Karpas-422 (cell line): ENCODE results near the gene CHIC1. TPM values are rescaled to one million over a fixed set of nuclear protein-coding genes. Genes with fewer than 3 reads are reported as not detected.
"Not testable (repeated sequence)": the region's sequence is repeated elsewhere in the genome, so short reads cannot be mapped to it uniquely, and the experiment has no call there.

ENCODE experiments used
- DNase-seq: peaks from one replicate; pipeline ENCODE4 v3.0.0-alpha.2; 2015
- H2AFZ ChIP-seq: fragments of 200-600 bp; sonication (generic); 2 replicates; pipeline ENCODE4 v1.6.1; 2014; ENCODE audit warnings: antibody characterized with exemption, low read length, mixed read lengths
- H3K27ac ChIP-seq: fragments of 200-600 bp; sonication (generic); 2 replicates; pipeline ENCODE4 v1.5.1; 2014; ENCODE audit warnings: mild to moderate bottlenecking, low read length, moderate library complexity
- H3K27me3 ChIP-seq: fragments of 200-600 bp; sonication (generic); 2 replicates; pipeline ENCODE4 v1.6.1; 2014; ENCODE audit warnings: low read length, mixed read lengths
- H3K36me3 ChIP-seq: fragments of 200-600 bp; sonication (generic); 2 replicates; pipeline ENCODE4 v1.6.1; 2014; ENCODE audit warnings: low read length, mixed read lengths; ENCODE audit not compliant: insufficient read depth
- H3K4me1 ChIP-seq: fragments of 200-600 bp; sonication (generic); 2 replicates; pipeline ENCODE4 v1.6.1; 2014; ENCODE audit warnings: mild to moderate bottlenecking, low read length, mixed read lengths
- H3K4me2 ChIP-seq: fragments of 200-600 bp; sonication (generic); 2 replicates; pipeline ENCODE4 v1.6.1; 2014; ENCODE audit warnings: low read length, low read depth, mild to moderate bottlenecking; ENCODE audit not compliant: poor library complexity, severe bottlenecking
- H3K4me3 ChIP-seq: fragments of 200-600 bp; sonication (generic); 2 replicates; pipeline ENCODE4 v1.5.1; 2014; ENCODE audit warnings: mild to moderate bottlenecking, antibody characterized with exemption, low read length, mixed read lengths
- H3K79me2 ChIP-seq: fragments of 200-600 bp; sonication (generic); 2 replicates; pipeline ENCODE4 v1.6.1; 2014; ENCODE audit warnings: mild to moderate bottlenecking, low read length, mixed read lengths
- H3K9ac ChIP-seq: fragments of 200-600 bp; sonication (generic); 2 replicates; pipeline ENCODE4 v1.6.0; 2014; ENCODE audit warnings: low read length
- H3K9me2 ChIP-seq: fragments of 200-600 bp; sonication (generic), shearing (Covaris generic); replicated peaks from 2 replicates; pipeline ENCODE4 v1.6.0; 2014; ENCODE audit warnings: mild to moderate bottlenecking, low read length, moderate library complexity; ENCODE audit not compliant: insufficient read depth
- H3K9me3 ChIP-seq: fragments of 300-700, 200-600 bp; sonication (generic); 2 replicates; pipeline ENCODE4 v1.6.1; 2014; ENCODE audit warnings: low read length, mixed read lengths
- H4K20me1 ChIP-seq: fragments of 200-600 bp; sonication (generic); 2 replicates; pipeline ENCODE4 v1.6.1; 2014; ENCODE audit warnings: mild to moderate bottlenecking, antibody characterized with exemption, low read length, low read depth; ENCODE audit not compliant: insufficient read depth
- total RNA-seq: library from RNA; depleted of rRNA; stranded (reverse); fragments of >200 nt; shearing (Covaris generic); gene quantifications from 2 replicates; pipeline ENCODE4 v1.2.3, GENCODE V29; 2014; ENCODE audit warnings: low replicate concordance

The CHIC1 gene
- total RNA-seq, 1 experiment from 2014 or later: 23.7 TPM

DNA sequence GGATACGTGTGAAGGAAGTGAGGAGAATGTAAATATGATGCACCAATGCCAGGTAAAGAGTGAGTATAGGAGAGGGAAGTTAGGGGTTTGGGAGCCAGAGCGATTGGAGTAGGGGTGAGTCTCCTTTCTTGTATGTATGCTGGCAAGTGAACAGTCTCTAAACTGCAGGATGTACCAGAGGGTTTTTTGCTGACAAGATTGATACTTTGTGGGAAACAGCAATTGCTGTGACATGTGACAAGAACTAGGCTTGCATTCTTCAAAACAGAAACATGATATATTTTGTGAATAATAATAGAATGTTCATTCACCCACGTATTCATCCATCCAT is 706 bp downstream of the CHIC1 start:
- no peak for DNase-seq
- Histone ChIP-seq H3K4me1 (peaks cover 32% of the 10 kb centered on the region), H3K9me3 (no peaks in the 10 kb centered on the region), H3K9me2 (no peaks in the 10 kb centered on the region), H3K9ac (peak overlapping the region; percentile 79), H3K36me3 (no peaks in the 10 kb centered on the region), H4K20me1 (no peaks in the 10 kb centered on the region), H3K27me3 (no peaks in the 10 kb centered on the region), H3K27ac (peak overlapping the region; percentile 80), H3K4me3 (peak overlapping the region; percentile 67), H2AFZ (0 out of 2 replicates have a peak overlapping the region, but pooled peaks have one; percentile 32), H3K79me2 (peaks cover 49% of the 10 kb centered on the region), H3K4me2 (peak overlapping the region; percentile 66)

- H3K4me1 ChIP-seq: peaks cover 18% of the 10 kb centered on the region
- H3K4me2 ChIP-seq: no peak overlapping the region
- no peaks in the 10 kb centered on the region for H3K9me2 ChIP-seq
Observed at GRCh38 chrX:73577361-73577760, 14.4 kb downstream of the CHIC1 start.

GRCh38 chrX:73581002-73581628 is 18.1 kb downstream of the CHIC1 start:
- Histone ChIP-seq H3K27ac (0 out of 2 replicates have a peak overlapping the region, but pooled peaks have one; percentile 9), H3K9ac (0 out of 2 replicates have a peak overlapping the region, but pooled peaks have one; percentile 8), H3K9me2 (no peaks in the 10 kb centered on the region), H3K36me3 (0 out of 2 replicates have a peak, but pooled peaks cover 3% of the 10 kb centered on the region), H3K79me2 (peaks cover 40% of the 10 kb centered on the region), H3K4me1 (peaks cover 18% of the 10 kb centered on the region), H3K4me3 (no peak overlapping the region), H2AFZ (no peak overlapping the region), H3K27me3 (no peaks in the 10 kb centered on the region), H3K9me3 (no peaks in the 10 kb centered on the region), H4K20me1 (no peaks in the 10 kb centered on the region), H3K4me2 (peak overlapping the region; percentile 28)
- DNase-seq: no peak

More at GRCh38 chrX:73577361-73577760, 14.4 kb downstream of the CHIC1 start:
- peaks cover 62% of the 10 kb centered on the region for H3K79me2 ChIP-seq
- no peaks in the 10 kb centered on the region for H3K9me3 ChIP-seq
- no peaks in the 10 kb centered on the region for H4K20me1 ChIP-seq
- H3K9ac ChIP-seq: no peak overlapping the region
- no peaks in the 10 kb centered on the region for H3K27me3 ChIP-seq
- H2AFZ ChIP-seq: no peak overlapping the region
- H3K27ac ChIP-seq: no peak overlapping the region
- no peak for DNase-seq
- no peaks in the 10 kb centered on the region for H3K36me3 ChIP-seq
- no peak overlapping the region for H3K4me3 ChIP-seq

GRCh38 chrX:73597758-73598157 is 34.8 kb downstream of the CHIC1 start:
- not testable (repeated sequence) for H3K27ac ChIP-seq, H3K4me2 ChIP-seq, H3K9me3 ChIP-seq, H3K36me3 ChIP-seq, H3K9ac ChIP-seq, DNase-seq, H3K4me1 ChIP-seq, H3K4me3 ChIP-seq, H4K20me1 ChIP-seq, H2AFZ ChIP-seq, H3K9me2 ChIP-seq, H3K27me3 ChIP-seq
- H3K79me2 ChIP-seq: peaks cover 27% of the 10 kb centered on the region

- Histone ChIP-seq H4K20me1 (no peaks in the 10 kb centered on the region), H3K4me2 (no peak overlapping the region), H3K4me3 (no peak overlapping the region), H3K9ac (no peak overlapping the region), H3K79me2 (peaks cover 45% of the 10 kb centered on the region), H3K27ac (no peak overlapping the region), H3K36me3 (peaks cover 3% of the 10 kb centered on the region; the same call in 1 of the 2 replicates), H3K9me3 (peaks cover 19% of the 10 kb centered on the region), H3K4me1 (no peaks in the 10 kb centered on the region), H3K27me3 (no peaks in the 10 kb centered on the region), H2AFZ (no peak overlapping the region), H3K9me2 (no peaks in the 10 kb centered on the region)
- DNase-seq: peak; percentile 15
Observed at GRCh38 chrX:73615022-73615421, 52.0 kb downstream of the CHIC1 start.

DNA sequence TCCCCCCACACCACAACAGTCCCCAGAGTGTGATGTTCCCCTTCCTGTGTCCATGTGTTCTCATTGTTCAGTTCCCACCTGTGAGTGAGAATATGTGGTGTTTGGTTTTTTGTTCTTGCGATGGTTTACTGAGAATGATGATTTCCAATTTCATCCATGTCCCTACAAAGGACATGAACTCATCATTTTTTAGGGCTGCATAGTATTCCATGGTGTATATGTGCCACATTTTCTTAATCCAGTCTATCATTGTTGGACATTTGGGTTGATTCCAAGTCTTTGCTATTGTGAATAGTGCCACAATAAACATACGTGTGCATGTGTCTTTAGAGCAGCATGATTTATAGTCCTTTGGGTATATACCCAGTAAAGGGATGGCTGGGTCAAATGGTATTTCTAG is 78.7 kb downstream of the CHIC1 start:
- H3K79me2 ChIP-seq: peaks cover 14% of the 10 kb centered on the region; the same call in 1 of the 2 replicates
- DNase-seq, H3K4me1 ChIP-seq, H3K4me2 ChIP-seq, H3K4me3 ChIP-seq, H3K27ac ChIP-seq, H3K36me3 ChIP-seq, H3K9ac ChIP-seq, H2AFZ ChIP-seq, H4K20me1 ChIP-seq, H3K27me3 ChIP-seq, H3K9me2 ChIP-seq: not testable (repeated sequence)
- peaks cover 14% of the 10 kb centered on the region for H3K9me3 ChIP-seq

- Histone ChIP-seq H4K20me1 (no peaks in the 10 kb centered on the region), H3K4me3 (no peak overlapping the region), H3K9ac (no peak overlapping the region), H2AFZ (no peak overlapping the region), H3K4me1 (peaks cover 8% of the 10 kb centered on the region), H3K4me2 (no peak overlapping the region), H3K27ac (no peak overlapping the region), H3K27me3 (no peaks in the 10 kb centered on the region), H3K79me2 (0 out of 2 replicates have a peak, but pooled peaks cover 4% of the 10 kb centered on the region), H3K36me3 (0 out of 2 replicates have a peak, but pooled peaks cover 5% of the 10 kb centered on the region), H3K9me3 (peaks cover 8% of the 10 kb centered on the region), H3K9me2 (no peaks in the 10 kb centered on the region)
- no peak for DNase-seq
Observed at GRCh38 chrX:73647212-73647611, 84.2 kb downstream of the CHIC1 start.

DNA sequence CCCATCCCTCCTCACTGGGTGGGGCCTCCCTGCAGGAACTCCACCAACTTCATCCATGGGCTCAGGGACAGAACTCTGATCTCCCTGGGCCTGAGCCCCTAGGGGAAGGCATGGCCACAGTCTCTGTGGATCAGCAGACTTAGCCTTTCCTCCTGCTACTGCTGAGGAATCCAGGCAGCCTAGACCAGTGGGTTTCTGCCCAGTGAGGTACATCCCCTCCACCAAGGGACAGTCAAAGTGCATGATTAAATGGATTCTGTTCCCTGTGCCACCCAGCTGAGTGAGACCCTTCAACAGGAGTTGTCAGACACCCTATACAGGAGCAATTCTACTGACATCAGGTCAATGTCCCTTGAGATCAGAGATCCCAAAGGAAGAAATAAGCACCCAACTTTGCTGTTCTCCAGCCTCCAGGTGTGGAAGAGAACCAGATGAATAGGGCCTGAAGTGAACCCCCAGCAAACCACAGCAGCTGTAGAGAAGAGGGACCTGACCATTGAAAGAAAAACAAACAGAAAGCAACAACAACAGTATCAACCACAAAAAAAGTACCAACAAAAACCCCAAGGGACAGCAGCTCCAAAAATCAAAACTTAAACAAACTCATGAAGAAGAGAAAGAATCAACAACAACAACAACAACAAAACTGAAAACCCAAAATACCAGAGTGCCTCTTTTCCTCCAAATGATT is 84.8 kb downstream of the CHIC1 start:
- H3K4me2 ChIP-seq: no peak overlapping the region
- H3K9me3 ChIP-seq: peaks cover 8% of the 10 kb centered on the region
- 0 out of 2 replicates have a peak, but pooled peaks cover 5% of the 10 kb centered on the region for H3K36me3 ChIP-seq
- H3K79me2 ChIP-seq: 0 out of 2 replicates have a peak, but pooled peaks cover 4% of the 10 kb centered on the region
- H3K27me3 ChIP-seq: no peaks in the 10 kb centered on the region
- no peaks in the 10 kb centered on the region for H4K20me1 ChIP-seq
- no peak for DNase-seq
- no peak overlapping the region for H3K4me3 ChIP-seq
- H2AFZ ChIP-seq: no peak overlapping the region
- H3K9me2 ChIP-seq: no peaks in the 10 kb centered on the region
- no peak overlapping the region for H3K9ac ChIP-seq
- H3K4me1 ChIP-seq: peaks cover 8% of the 10 kb centered on the region
- no peak overlapping the region for H3K27ac ChIP-seq
